T-helper 22 cell (primary cell): ENCODE data around the gene BLACAT1.

Experiments
- DNase-seq: peaks from one replicate; pipeline ENCODE4 v3.0.0-alpha.2; 2020; ENCODE audit warnings: low read depth

The BLACAT1 gene

GRCh38 chr1:205456868-205457745, 1.3 kb upstream of the BLACAT1 start:
- no peak for DNase-seq

GRCh38 chr1:205456383-205456867, 580 bp upstream of the BLACAT1 start:
- DNase-seq = no peak

GRCh38 chr1:205454903-205455335, 926 bp downstream of the BLACAT1 start:
- no peak for DNase-seq

- no peak for DNase-seq
Observed at GRCh38 chr1:205453466-205453865, 2.4 kb downstream of the BLACAT1 start.

- DNase-seq = no peak
Observed at GRCh38 chr1:205452933-205453332, 2.9 kb downstream of the BLACAT1 start.

- no peak for DNase-seq
Observed at GRCh38 chr1:205452364-205452763, 3.5 kb downstream of the BLACAT1 start.

GRCh38 chr1:205451759-205452164, 4.1 kb downstream of the BLACAT1 start:
- no peak for DNase-seq

- no peak for DNase-seq
Observed at GRCh38 chr1:205451202-205451601, 4.6 kb downstream of the BLACAT1 start.

- no peak for DNase-seq
Observed at GRCh38 chr1:205450448-205450847, 5.4 kb downstream of the BLACAT1 start.

- no peak for DNase-seq
Observed at GRCh38 chr1:205449750-205450443, 5.9 kb downstream of the BLACAT1 start.

- DNase-seq = no peak
Observed at GRCh38 chr1:205449254-205449749, 6.5 kb downstream of the BLACAT1 start.

GRCh38 chr1:205448540-205449253, 7.1 kb downstream of the BLACAT1 start:
- DNase-seq = no peak

GRCh38 chr1:205447457-205448341, 8.1 kb downstream of the BLACAT1 start:
- DNase-seq = no peak

GRCh38 chr1:205446828-205447227, 9.0 kb downstream of the BLACAT1 start:
- DNase-seq = no peak

GRCh38 chr1:205445646-205445935, 10.3 kb downstream of the BLACAT1 start:
- DNase-seq = no peak

- DNase-seq = no peak
Observed at GRCh38 chr1:205444931-205445645, 10.8 kb downstream of the BLACAT1 start.

- DNase-seq = no peak
Observed at GRCh38 chr1:205444300-205444930, 11.4 kb downstream of the BLACAT1 start.

- no peak for DNase-seq
Observed at GRCh38 chr1:205443585-205444299, 12.1 kb downstream of the BLACAT1 start.

GRCh38 chr1:205442051-205442725, 13.7 kb downstream of the BLACAT1 start:
- no peak for DNase-seq
